ENCODE measurements around the gene DET1. TPM values are rescaled to one million over a fixed set of nuclear protein-coding genes. Genes with fewer than 3 reads are reported as not detected.
"Not testable (repeated sequence)": the region's sequence is repeated elsewhere in the genome, so short reads cannot be mapped to it uniquely, and the experiment has no call there.

The DET1 gene
- total RNA-seq, 5 donors from 2014 or later (not counting 1 experiment from before 2014, with no cell fraction given), result 4.1 to 9.4 (median 6.4) TPM

DNA sequence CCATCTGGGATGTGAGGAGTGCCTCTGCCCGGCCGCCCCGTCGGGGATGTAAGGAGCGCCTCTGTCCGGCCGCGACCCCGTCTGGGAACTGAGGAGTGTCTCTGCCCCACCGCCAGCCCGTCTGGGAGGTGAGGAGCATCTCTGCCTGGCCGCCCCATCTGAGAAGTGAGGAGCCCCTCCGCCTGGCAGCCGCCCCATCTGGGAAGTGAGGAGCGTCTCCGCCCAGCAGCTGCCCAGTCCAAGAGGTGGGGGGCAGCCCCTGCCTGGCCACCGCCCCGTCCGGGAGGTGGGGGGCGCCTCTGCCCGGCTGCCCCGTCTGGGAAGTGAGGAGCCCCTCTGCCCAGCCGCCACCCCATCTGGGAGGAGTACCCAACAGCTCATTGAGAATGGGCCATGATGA lies 22.4 kb downstream of the DET1 start:
- DNase-seq; H3K4me3 ChIP-seq (ENCODE audit: control insufficient read depth in 1 of 2, extremely low read depth in 1 of 2, low read length in 1 of 2); H3K9me3 Mint-ChIP-seq; H3K27ac ChIP-seq (ENCODE audit: low read length); CTCF ChIA-PET; POLR2A ChIA-PET; H3K27ac Mint-ChIP-seq; H3K4me1 ChIP-seq (ENCODE audit: control insufficient read depth in 1 of 2, extremely low read depth in 1 of 2, insufficient read depth in 2 of 2, low read length in 2 of 2); H3K27me3 ChIP-seq (replicated peaks in 1 of 2; ENCODE audit: control insufficient read depth in 2 of 2, extremely low read depth in 1 of 2, insufficient read depth in 2 of 2, low read length in 1 of 2); ATAC-seq (replicated peaks in 1 of 4); H3K4me3 Mint-ChIP-seq; H3K27me3 Mint-ChIP-seq; H3K9me3 ChIP-seq: not testable (repeated sequence)
- H3K36me3 ChIP-seq (ENCODE audit: control insufficient read depth in 2 of 2, extremely low read depth in 1 of 2, insufficient read depth in 1 of 2, low read length in 1 of 2), result peaks cover 8 to 32% of the 10 kb centered on the region in 2 donors
- WGBS (ENCODE audit: insufficient coverage), result 97% methylated on average over 16 of the region's 23 CpGs
- H3K36me3 Mint-ChIP-seq, result peaks cover 50% of the 10 kb centered on the region
- H3K4me1 Mint-ChIP-seq, result peaks cover under 1 to 13% (median under 1%) of the 10 kb centered on the region in 3 donors

DNA sequence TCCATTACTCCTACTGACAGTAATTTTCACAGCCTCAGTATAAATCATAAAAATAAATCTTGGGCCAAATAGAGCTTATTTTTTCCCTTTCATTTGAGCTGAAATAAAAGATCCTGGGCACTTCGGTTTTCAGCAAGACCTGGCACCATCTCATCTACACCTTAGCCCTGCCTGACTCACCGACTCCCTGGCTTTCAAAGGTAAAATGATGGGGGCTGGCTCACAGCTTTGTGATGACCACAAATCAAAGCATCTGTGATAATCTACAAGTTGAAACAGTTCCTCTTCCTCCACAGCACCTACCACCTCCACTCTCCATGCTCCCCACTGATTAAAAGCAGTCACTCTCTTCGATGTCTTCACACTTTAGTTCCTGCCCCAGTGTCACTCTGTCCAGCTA lies 27.6 kb downstream of the DET1 start:
- no peak overlapping the region for H3K27ac Mint-ChIP-seq
- no peak for DNase-seq
- H3K27me3 ChIP-seq (replicated peaks in 1 of 2; ENCODE audit: control insufficient read depth in 2 of 2, extremely low read depth in 1 of 2, insufficient read depth in 2 of 2, low read length in 1 of 2), result no peaks in the 10 kb centered on the region
- 90% methylated on average over 2 of the region's 3 CpGs for WGBS (ENCODE audit: insufficient coverage)
- ChIA-PET CTCF (no interaction called here), POLR2A (no interaction called here)
- no peak for ATAC-seq (replicated peaks in 1 of 4)
- peaks cover 24% of the 10 kb centered on the region for H3K36me3 Mint-ChIP-seq
- H3K36me3 ChIP-seq (ENCODE audit: control insufficient read depth in 2 of 2, extremely low read depth in 1 of 2, insufficient read depth in 1 of 2, low read length in 1 of 2), result peaks cover 0 to 3% of the 10 kb centered on the region in 2 donors
- H3K27ac ChIP-seq (ENCODE audit: low read length), result no peak overlapping the region
- no peaks in the 10 kb centered on the region for H3K9me3 ChIP-seq
- no peaks in the 10 kb centered on the region for H3K4me1 Mint-ChIP-seq
- H3K9me3 Mint-ChIP-seq, result no peaks in the 10 kb centered on the region
- H3K4me3 ChIP-seq (ENCODE audit: control insufficient read depth in 1 of 2, extremely low read depth in 1 of 2, low read length in 1 of 2), result no peak overlapping the region
- H3K4me3 Mint-ChIP-seq, result no peak overlapping the region
- H3K27me3 Mint-ChIP-seq, result no peaks in the 10 kb centered on the region
- H3K4me1 ChIP-seq (ENCODE audit: control insufficient read depth in 1 of 2, extremely low read depth in 1 of 2, insufficient read depth in 2 of 2, low read length in 2 of 2), result no peaks in the 10 kb centered on the region

DNA sequence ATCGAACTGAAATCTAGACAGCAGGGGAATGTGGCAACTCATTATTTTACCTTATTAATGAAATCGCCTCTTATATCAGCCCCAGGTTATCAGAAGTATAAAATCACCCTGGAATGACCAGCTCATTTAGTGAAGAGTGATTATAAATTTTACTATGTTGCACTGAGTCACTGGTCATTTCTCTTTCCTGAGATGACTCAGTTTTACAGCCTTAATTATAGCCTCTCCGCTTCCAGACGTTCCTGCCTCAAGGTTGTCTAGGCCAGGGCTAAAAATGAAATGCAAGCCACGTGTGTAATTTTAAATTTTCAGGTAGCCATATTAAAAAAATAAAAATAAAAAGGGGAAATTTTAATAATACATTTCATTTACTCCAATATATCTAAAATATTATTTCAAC lies 33.3 kb downstream of the DET1 start:
- Mint-ChIP-seq H3K4me3 (no peak overlapping the region), H3K36me3 (peaks cover 52% of the 10 kb centered on the region), H3K27ac (no peak overlapping the region), H3K27me3 (no peaks in the 10 kb centered on the region), H3K4me1 (peaks cover 0 to 4% (median 0%) of the 10 kb centered on the region in 3 donors), H3K9me3 (no peaks in the 10 kb centered on the region)
- POLR2A ChIA-PET, result no interaction called here
- CTCF ChIA-PET, result no interaction called here
- Histone ChIP-seq H3K36me3 (ENCODE audit: control insufficient read depth in 2 of 2, extremely low read depth in 1 of 2, insufficient read depth in 1 of 2, low read length in 1 of 2) (peaks cover 0 to 33% of the 10 kb centered on the region in 2 donors), H3K4me1 (ENCODE audit: control insufficient read depth in 1 of 2, extremely low read depth in 1 of 2, insufficient read depth in 2 of 2, low read length in 2 of 2) (no peaks in the 10 kb centered on the region), H3K27me3 (replicated peaks in 1 of 2; ENCODE audit: control insufficient read depth in 2 of 2, extremely low read depth in 1 of 2, insufficient read depth in 2 of 2, low read length in 1 of 2) (no peaks in the 10 kb centered on the region), H3K4me3 (ENCODE audit: control insufficient read depth in 1 of 2, extremely low read depth in 1 of 2, low read length in 1 of 2) (no peak overlapping the region), H3K27ac (ENCODE audit: low read length) (no peak overlapping the region), H3K9me3 (no peaks in the 10 kb centered on the region)
- DNase-seq, result no peak
- ATAC-seq (replicated peaks in 1 of 4), result no peak
- no CpG with 5 or more reads among the region's 5 CpGs for WGBS (ENCODE audit: insufficient coverage)

DNA sequence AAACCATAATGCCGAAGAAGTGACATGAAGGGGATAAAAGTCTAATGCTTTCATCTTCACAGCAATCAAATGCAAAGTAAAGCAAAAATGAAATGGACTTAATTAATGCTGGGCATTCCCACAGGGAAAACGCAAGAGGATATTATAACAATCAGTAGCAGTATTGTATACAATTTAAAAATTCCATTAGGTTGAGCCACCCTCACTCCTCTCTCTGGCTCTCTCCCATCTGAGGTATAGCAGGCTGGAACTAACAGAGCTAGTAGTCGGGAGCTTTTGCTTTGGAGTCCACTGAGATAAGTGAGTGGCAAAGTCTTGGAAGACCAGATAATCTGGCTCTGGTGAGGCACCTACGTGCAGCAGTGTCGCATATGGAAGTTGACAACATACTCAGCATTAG lies 33.9 kb downstream of the DET1 start:
- ChIA-PET CTCF (no interaction called here), POLR2A (no interaction called here)
- Mint-ChIP-seq H3K36me3 (peaks cover 53% of the 10 kb centered on the region), H3K27me3 (no peaks in the 10 kb centered on the region), H3K4me3 (no peak overlapping the region), H3K4me1 (peaks cover 0 to 4% (median 0%) of the 10 kb centered on the region in 3 donors), H3K9me3 (no peaks in the 10 kb centered on the region), H3K27ac (no peak overlapping the region)
- no peak overlapping the region for H3K4me3 ChIP-seq (ENCODE audit: control insufficient read depth in 1 of 2, extremely low read depth in 1 of 2, low read length in 1 of 2)
- H3K27me3 ChIP-seq (replicated peaks in 1 of 2; ENCODE audit: control insufficient read depth in 2 of 2, extremely low read depth in 1 of 2, insufficient read depth in 2 of 2, low read length in 1 of 2), result no peaks in the 10 kb centered on the region
- 100% methylated on average over 2 of the region's 5 CpGs for WGBS (ENCODE audit: insufficient coverage)
- no peaks in the 10 kb centered on the region for H3K4me1 ChIP-seq (ENCODE audit: control insufficient read depth in 1 of 2, extremely low read depth in 1 of 2, insufficient read depth in 2 of 2, low read length in 2 of 2)
- H3K9me3 ChIP-seq, result no peaks in the 10 kb centered on the region
- ATAC-seq (replicated peaks in 1 of 4), result no peak
- H3K36me3 ChIP-seq (ENCODE audit: control insufficient read depth in 2 of 2, extremely low read depth in 1 of 2, insufficient read depth in 1 of 2, low read length in 1 of 2), result peaks cover 2 to 33% of the 10 kb centered on the region in 2 donors
- no peak overlapping the region for H3K27ac ChIP-seq (ENCODE audit: low read length)
- DNase-seq, result no peak

DNA sequence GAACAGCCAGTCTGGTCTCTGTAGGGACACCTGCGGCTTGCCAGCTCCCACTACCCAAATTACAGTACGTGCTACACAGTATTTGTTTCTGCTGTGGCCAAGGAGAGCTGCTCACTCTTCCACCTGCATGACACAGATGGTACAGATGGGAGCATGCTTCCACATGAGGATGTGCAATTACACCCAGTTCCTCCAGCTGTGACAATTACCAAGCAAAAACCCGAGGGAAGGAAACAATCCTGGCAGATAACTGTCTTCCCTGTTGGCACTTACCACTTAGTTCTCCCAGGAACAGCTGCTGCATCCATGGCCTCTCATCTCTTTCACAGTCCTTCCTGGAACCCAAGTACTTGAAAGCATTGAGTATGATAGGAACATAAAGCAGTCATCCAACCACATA lies 34.4 kb downstream of the DET1 start:
- no peaks in the 10 kb centered on the region for H3K9me3 ChIP-seq
- H3K27me3 ChIP-seq (replicated peaks in 1 of 2; ENCODE audit: control insufficient read depth in 2 of 2, extremely low read depth in 1 of 2, insufficient read depth in 2 of 2, low read length in 1 of 2), result no peaks in the 10 kb centered on the region
- Mint-ChIP-seq H3K9me3 (no peaks in the 10 kb centered on the region), H3K4me1 (peaks cover 0 to 4% (median 0%) of the 10 kb centered on the region in 3 donors), H3K4me3 (no peak overlapping the region), H3K27ac (no peak overlapping the region), H3K36me3 (peaks cover 58% of the 10 kb centered on the region), H3K27me3 (no peaks in the 10 kb centered on the region)
- no peak overlapping the region for H3K27ac ChIP-seq (ENCODE audit: low read length)
- ATAC-seq (replicated peaks in 1 of 4) (no peak), DNase-seq (no peak)
- 86% methylated on average over 3 of the region's 3 CpGs for WGBS (ENCODE audit: insufficient coverage)
- ChIA-PET POLR2A (no interaction called here), CTCF (no interaction called here)
- peaks cover 4 to 33% of the 10 kb centered on the region in 2 donors for H3K36me3 ChIP-seq (ENCODE audit: control insufficient read depth in 2 of 2, extremely low read depth in 1 of 2, insufficient read depth in 1 of 2, low read length in 1 of 2)
- H3K4me3 ChIP-seq (ENCODE audit: control insufficient read depth in 1 of 2, extremely low read depth in 1 of 2, low read length in 1 of 2), result no peak overlapping the region
- H3K4me1 ChIP-seq (ENCODE audit: control insufficient read depth in 1 of 2, extremely low read depth in 1 of 2, insufficient read depth in 2 of 2, low read length in 2 of 2), result no peaks in the 10 kb centered on the region

DNA sequence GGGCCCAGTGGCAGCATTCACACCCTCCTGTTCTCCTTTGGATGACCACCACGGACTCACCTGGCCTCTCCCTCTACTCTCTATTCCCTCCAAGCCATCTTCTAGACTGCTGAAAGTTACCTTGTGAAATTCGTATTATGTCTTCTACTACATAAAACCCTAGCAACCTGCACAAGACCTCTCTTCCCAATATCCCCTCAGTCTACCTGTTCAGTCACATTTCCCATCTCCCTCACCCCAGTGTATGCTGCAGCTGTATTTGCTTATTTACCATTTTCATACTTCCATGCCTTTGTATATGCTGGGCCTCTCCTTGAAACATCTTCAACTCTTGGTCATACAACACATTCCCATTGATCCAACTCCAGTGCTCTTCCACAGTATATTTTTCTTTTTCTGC lies 35.3 kb downstream of the DET1 start:
- Histone ChIP-seq H3K9me3 (no peaks in the 10 kb centered on the region), H3K36me3 (ENCODE audit: control insufficient read depth in 2 of 2, extremely low read depth in 1 of 2, insufficient read depth in 1 of 2, low read length in 1 of 2) (peaks cover 4 to 33% of the 10 kb centered on the region in 2 donors), H3K27ac (ENCODE audit: low read length) (no peak overlapping the region), H3K4me1 (ENCODE audit: control insufficient read depth in 1 of 2, extremely low read depth in 1 of 2, insufficient read depth in 2 of 2, low read length in 2 of 2) (no peaks in the 10 kb centered on the region), H3K27me3 (replicated peaks in 1 of 2; ENCODE audit: control insufficient read depth in 2 of 2, extremely low read depth in 1 of 2, insufficient read depth in 2 of 2, low read length in 1 of 2) (no peaks in the 10 kb centered on the region), H3K4me3 (ENCODE audit: control insufficient read depth in 1 of 2, extremely low read depth in 1 of 2, low read length in 1 of 2) (no peak overlapping the region)
- Mint-ChIP-seq H3K4me1 (peaks cover 0 to 4% (median 0%) of the 10 kb centered on the region in 3 donors), H3K9me3 (no peaks in the 10 kb centered on the region), H3K27ac (no peak overlapping the region), H3K36me3 (peaks cover 53% of the 10 kb centered on the region), H3K27me3 (no peaks in the 10 kb centered on the region), H3K4me3 (no peak overlapping the region)
- no peak for DNase-seq
- CTCF ChIA-PET, result no interaction called here
- whole genome bisulfite sequencing (ENCODE audit: insufficient coverage), result 94% methylated on average over 2 of the region's 2 CpGs
- ATAC-seq (replicated peaks in 1 of 4), result no peak
- POLR2A ChIA-PET, result no interaction called here

DNA sequence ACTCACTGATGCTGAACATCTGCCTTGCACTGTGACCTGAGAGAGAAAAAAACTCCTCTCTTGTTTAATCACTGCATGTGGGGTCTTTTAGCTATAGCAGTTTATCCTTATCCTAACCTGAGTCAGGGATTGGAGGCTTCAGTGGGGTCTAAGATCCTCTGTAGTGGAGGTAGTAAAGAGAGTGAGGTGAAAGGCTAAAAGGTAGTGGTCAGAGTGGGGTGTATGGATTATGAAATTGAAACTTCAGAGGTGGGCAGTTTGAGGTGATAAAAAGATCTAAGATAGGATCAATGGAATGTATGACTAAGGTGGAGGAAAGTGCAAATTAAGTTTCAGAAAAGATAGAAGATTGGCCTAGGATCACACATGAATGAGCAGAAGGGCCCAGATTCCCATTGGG lies 36.5 kb downstream of the DET1 start:
- peaks cover 0 to 4% (median 0%) of the 10 kb centered on the region in 3 donors for H3K4me1 Mint-ChIP-seq
- H3K27me3 ChIP-seq (replicated peaks in 1 of 2; ENCODE audit: control insufficient read depth in 2 of 2, extremely low read depth in 1 of 2, insufficient read depth in 2 of 2, low read length in 1 of 2), result no peaks in the 10 kb centered on the region

More for the DNA sequence above, 36.5 kb downstream of the DET1 start:
- POLR2A ChIA-PET, result no interaction called here
- no peaks in the 10 kb centered on the region for H3K9me3 ChIP-seq
- CTCF ChIA-PET, result interaction anchor here in 1 of 2 donors (0.7 kb wide), 1 partner anchor 188 kb away, joined by 3 read pairs; no protein-coding TSS in a partner anchor
- Mint-ChIP-seq H3K4me3 (no peak overlapping the region), H3K27ac (no peak overlapping the region), H3K36me3 (peaks cover 61% of the 10 kb centered on the region), H3K27me3 (no peaks in the 10 kb centered on the region), H3K9me3 (no peaks in the 10 kb centered on the region)
- H3K4me3 ChIP-seq (ENCODE audit: control insufficient read depth in 1 of 2, extremely low read depth in 1 of 2, low read length in 1 of 2), result no peak overlapping the region
- peaks cover 4 to 33% of the 10 kb centered on the region in 2 donors for H3K36me3 ChIP-seq (ENCODE audit: control insufficient read depth in 2 of 2, extremely low read depth in 1 of 2, insufficient read depth in 1 of 2, low read length in 1 of 2)
- ATAC-seq (replicated peaks in 1 of 4), result no peak
- no peaks in the 10 kb centered on the region for H3K4me1 ChIP-seq (ENCODE audit: control insufficient read depth in 1 of 2, extremely low read depth in 1 of 2, insufficient read depth in 2 of 2, low read length in 2 of 2)
- no peak overlapping the region for H3K27ac ChIP-seq (ENCODE audit: low read length)
- DNase-seq, result no peak
